ENCODE measurements around the gene LIX1L. TPM values are rescaled to one million over a fixed set of nuclear protein-coding genes. Genes with fewer than 3 reads are reported as not detected.

LIX1L gene
- total and polyA plus RNA-seq, 2 donors = 25.6 to 29.6 TPM

GRCh38 chr1:145963265-145964019 is 5.6 kb upstream of the LIX1L start:
- H3K36me3 ChIP-seq (ENCODE audit: insufficient read depth) = no peaks in the 10 kb centered on the region
- peak overlapping the region; percentile 61 for H3K4me3 ChIP-seq (ENCODE audit: low read depth, low read length)
- peak overlapping the region; percentile 33 for H3K27ac ChIP-seq (ENCODE audit: low read depth)
- WGBS = 16% methylated on average over 5 of the region's 5 CpGs
- DNase-seq (ENCODE audit: extremely low spot score) = no peak
- peaks cover 1% of the 10 kb centered on the region for H3K4me1 ChIP-seq (ENCODE audit: insufficient read depth)

- WGBS = 3% methylated on average over 33 of the region's 36 CpGs
- Histone ChIP-seq H3K4me1 (ENCODE audit: insufficient read depth) (peaks cover 1% of the 10 kb centered on the region), H3K4me3 (ENCODE audit: low read depth, low read length) (peak overlapping the region; percentile 50), H3K27ac (ENCODE audit: low read depth) (peak overlapping the region; percentile 28), H3K36me3 (ENCODE audit: insufficient read depth) (no peaks in the 10 kb centered on the region)
- no peak for DNase-seq (ENCODE audit: extremely low spot score)
Observed at GRCh38 chr1:145962157-145963102, 4.6 kb upstream of the LIX1L start.

- peak overlapping the region; percentile 50 for H3K4me3 ChIP-seq (ENCODE audit: low read depth, low read length)
- H3K4me1 ChIP-seq (ENCODE audit: insufficient read depth) = peaks cover 1% of the 10 kb centered on the region
- WGBS = under 1% methylated on average over 57 of the region's 57 CpGs
- no peak for DNase-seq (ENCODE audit: extremely low spot score)
- no peaks in the 10 kb centered on the region for H3K36me3 ChIP-seq (ENCODE audit: insufficient read depth)
- H3K27ac ChIP-seq (ENCODE audit: low read depth) = peak overlapping the region; percentile 28
Observed at GRCh38 chr1:145961425-145962156, 3.8 kb upstream of the LIX1L start.

GRCh38 chr1:145961109-145961424 is 3.2 kb upstream of the LIX1L start:
- Histone ChIP-seq H3K27ac (ENCODE audit: low read depth) (peak overlapping the region; percentile 88), H3K4me1 (ENCODE audit: insufficient read depth) (peaks cover 1% of the 10 kb centered on the region), H3K36me3 (ENCODE audit: insufficient read depth) (no peaks in the 10 kb centered on the region), H3K4me3 (ENCODE audit: low read depth, low read length) (peak overlapping the region; percentile 50)
- WGBS = under 1% methylated on average over 22 of the region's 22 CpGs
- no peak for DNase-seq (ENCODE audit: extremely low spot score)

GRCh38 chr1:145960468-145961108 is 2.8 kb upstream of the LIX1L start:
- Histone ChIP-seq H3K4me1 (ENCODE audit: insufficient read depth) (peaks cover 1% of the 10 kb centered on the region), H3K36me3 (ENCODE audit: insufficient read depth) (no peaks in the 10 kb centered on the region), H3K27ac (ENCODE audit: low read depth) (peak overlapping the region; percentile 88), H3K4me3 (ENCODE audit: low read depth, low read length) (peak overlapping the region; percentile 50)
- under 1% methylated on average over 44 of the region's 44 CpGs for WGBS
- no peak for DNase-seq (ENCODE audit: extremely low spot score)

GRCh38 chr1:145959957-145960467 is 2.2 kb upstream of the LIX1L start:
- Histone ChIP-seq H3K4me3 (ENCODE audit: low read depth, low read length) (peak overlapping the region; percentile 50), H3K27ac (ENCODE audit: low read depth) (peak overlapping the region; percentile 88), H3K36me3 (ENCODE audit: insufficient read depth) (no peaks in the 10 kb centered on the region), H3K4me1 (ENCODE audit: insufficient read depth) (peaks cover 1% of the 10 kb centered on the region)
- no peak for DNase-seq (ENCODE audit: extremely low spot score)
- 8% methylated on average over 12 of the region's 12 CpGs for WGBS

- Histone ChIP-seq H3K27ac (ENCODE audit: low read depth) (no peak overlapping the region), H3K4me1 (ENCODE audit: insufficient read depth) (peaks cover 1% of the 10 kb centered on the region), H3K36me3 (ENCODE audit: insufficient read depth) (no peaks in the 10 kb centered on the region), H3K4me3 (ENCODE audit: low read depth, low read length) (no peak overlapping the region)
- DNase-seq (ENCODE audit: extremely low spot score) = no peak
Observed at GRCh38 chr1:145959333-145959732, 1.5 kb upstream of the LIX1L start.

GRCh38 chr1:145958734-145959133 is 917 bp upstream of the LIX1L start:
- H3K27ac ChIP-seq (ENCODE audit: low read depth) = no peak overlapping the region
- peaks cover 1% of the 10 kb centered on the region for H3K4me1 ChIP-seq (ENCODE audit: insufficient read depth)
- no peaks in the 10 kb centered on the region for H3K36me3 ChIP-seq (ENCODE audit: insufficient read depth)
- no peak overlapping the region for H3K4me3 ChIP-seq (ENCODE audit: low read depth, low read length)
- DNase-seq (ENCODE audit: extremely low spot score) = no peak

GRCh38 chr1:145956781-145957442 is 905 bp downstream of the LIX1L start:
- H3K4me1 ChIP-seq (ENCODE audit: insufficient read depth) = no peaks in the 10 kb centered on the region
- WGBS = 5% methylated on average over 3 of the region's 3 CpGs
- DNase-seq (ENCODE audit: extremely low spot score) = no peak
- H3K27ac ChIP-seq (ENCODE audit: low read depth) = peak overlapping the region; percentile 66
- H3K36me3 ChIP-seq (ENCODE audit: insufficient read depth) = no peaks in the 10 kb centered on the region
- peak overlapping the region; percentile 81 for H3K4me3 ChIP-seq (ENCODE audit: low read depth, low read length)

- Histone ChIP-seq H3K4me3 (ENCODE audit: low read depth, low read length) (no peak overlapping the region), H3K4me1 (ENCODE audit: insufficient read depth) (no peaks in the 10 kb centered on the region), H3K27ac (ENCODE audit: low read depth) (no peak overlapping the region), H3K36me3 (ENCODE audit: insufficient read depth) (no peaks in the 10 kb centered on the region)
- no peak for DNase-seq (ENCODE audit: extremely low spot score)
Observed at GRCh38 chr1:145956361-145956760, 1.5 kb downstream of the LIX1L start.

GRCh38 chr1:145955436-145955835 is 2.4 kb downstream of the LIX1L start:
- Histone ChIP-seq H3K4me3 (ENCODE audit: low read depth, low read length) (no peak overlapping the region), H3K27ac (ENCODE audit: low read depth) (no peak overlapping the region), H3K4me1 (ENCODE audit: insufficient read depth) (no peaks in the 10 kb centered on the region), H3K36me3 (ENCODE audit: insufficient read depth) (no peaks in the 10 kb centered on the region)
- DNase-seq (ENCODE audit: extremely low spot score) = no peak
- 23% methylated on average over 2 of the region's 2 CpGs for WGBS

GRCh38 chr1:145953861-145954260 is 4.0 kb downstream of the LIX1L start:
- no peak for DNase-seq (ENCODE audit: extremely low spot score)
- Histone ChIP-seq H3K36me3 (ENCODE audit: insufficient read depth) (no peaks in the 10 kb centered on the region), H3K4me3 (ENCODE audit: low read depth, low read length) (no peak overlapping the region), H3K27ac (ENCODE audit: low read depth) (no peak overlapping the region), H3K4me1 (ENCODE audit: insufficient read depth) (no peaks in the 10 kb centered on the region)
- 66% methylated on average over 6 of the region's 6 CpGs for WGBS

- DNase-seq (ENCODE audit: extremely low spot score) = no peak
- no peak overlapping the region for H3K27ac ChIP-seq (ENCODE audit: low read depth)
- H3K4me3 ChIP-seq (ENCODE audit: low read depth, low read length) = no peak overlapping the region
- H3K36me3 ChIP-seq (ENCODE audit: insufficient read depth) = no peaks in the 10 kb centered on the region
- 98% methylated on average over 3 of the region's 3 CpGs for WGBS
- no peaks in the 10 kb centered on the region for H3K4me1 ChIP-seq (ENCODE audit: insufficient read depth)
Observed at GRCh38 chr1:145952903-145953302, 4.9 kb downstream of the LIX1L start.
